Liver (tissue), 9 donors: ENCODE data around the gene ZNF133. TPM values are rescaled to one million over a fixed set of nuclear protein-coding genes. Genes with fewer than 3 reads are reported as not detected.

Experiments used
- DNase-seq: peaks from one replicate; pipeline ENCODE4 v3.0.0-alpha.2; 2017; ENCODE audit warnings: low spot score
- H3K27ac ChIP-seq, 2 donors: one replicate each; pipeline ENCODE4 v1.7.0; 2013; ENCODE audit warnings: inconsistent platforms in 2 of 2, low read length in 2 of 2, control low read depth in 1 of 2, low read depth in 1 of 2, mild to moderate bottlenecking in 1 of 2
- H3K27me3 ChIP-seq, 4 donors: one replicate each; pipeline versions ENCODE4 v1.6.1 to v1.7.0; 2013; ENCODE audit warnings: low read length in 3 of 4, inconsistent platforms in 1 of 4, mild to moderate bottlenecking in 1 of 4, moderate library complexity in 1 of 4; ENCODE audit not compliant: control insufficient read depth in 4 of 4, insufficient read depth in 4 of 4
- H3K36me3 ChIP-seq, 4 donors: one replicate each; pipeline versions ENCODE4 v1.6.1 to v1.7.0; 2013; ENCODE audit warnings: low read length in 3 of 4, mild to moderate bottlenecking in 3 of 4, low read depth in 1 of 4, moderate library complexity in 1 of 4; ENCODE audit not compliant: control insufficient read depth in 4 of 4, insufficient read depth in 3 of 4
- H3K4me1 ChIP-seq, 4 donors: one replicate each; pipeline versions ENCODE4 v1.6.1 to v1.7.0; 2013; ENCODE audit warnings: low read length in 3 of 4, mild to moderate bottlenecking in 3 of 4, moderate library complexity in 1 of 4; ENCODE audit not compliant: control insufficient read depth in 4 of 4, insufficient read depth in 4 of 4
- H3K4me3 ChIP-seq, 3 donors: one replicate each; pipeline versions ENCODE4 v1.6.1 to v1.7.0; 2013; ENCODE audit warnings: low read length in 3 of 3, control low read depth in 1 of 3, low read depth in 1 of 3, mild to moderate bottlenecking in 1 of 3
- H3K9ac ChIP-seq, 2 donors: one replicate each; pipeline ENCODE4 v1.7.0; 2013; ENCODE audit warnings: low read length in 2 of 2, mild to moderate bottlenecking in 2 of 2, moderate library complexity in 2 of 2, control low read depth in 1 of 2, low read depth in 1 of 2
- H3K9me3 ChIP-seq, 4 donors: one replicate each; pipeline versions ENCODE4 v1.6.1 to v1.7.0; 2013; ENCODE audit warnings: low read length in 3 of 4; ENCODE audit not compliant: control insufficient read depth in 4 of 4
- ATF3 ChIP-seq: IDR thresholded peaks from 2 replicates; pipeline ENCODE4 v1.6.1; 2016; ENCODE audit warnings: antibody characterized with exemption
- CTCF ChIP-seq: fragments of 150-350 bp; IDR thresholded peaks from 2 replicates; pipeline ENCODE4 v1.5.1; 2017; ENCODE audit warnings: improper control_type of control experiment, low read depth, low read length; ENCODE audit not compliant: missing input control
- EGR1 ChIP-seq, 2 donors: IDR thresholded peaks; 2 replicates each; pipeline ENCODE4 v1.6.1; 2016 to 2018; ENCODE audit warnings: antibody characterized with exemption in 2 of 2, low read depth in 2 of 2
- FOXA1 ChIP-seq: IDR thresholded peaks from 2 replicates; pipeline ENCODE4 v1.6.1; 2016; ENCODE audit warnings: antibody characterized with exemption
- GABPA ChIP-seq, 2 donors: IDR thresholded peaks in 1 of 2; conservative IDR thresholded peaks in 1 of 2; 2 replicates each; pipeline ENCODE4 v1.6.1; 2016; ENCODE audit warnings: antibody characterized with exemption in 2 of 2, mild to moderate bottlenecking in 1 of 2, moderate library complexity in 1 of 2
- HNF4A ChIP-seq, 2 donors: conservative IDR thresholded peaks; 2 replicates each; pipeline ENCODE4 v1.6.1; 2016; ENCODE audit warnings: antibody characterized with exemption in 2 of 2, mild to moderate bottlenecking in 2 of 2
- HNF4G ChIP-seq: IDR thresholded peaks from 2 replicates; pipeline ENCODE4 v1.6.1; 2016; ENCODE audit warnings: antibody characterized with exemption
- JUND ChIP-seq, 2 donors: IDR thresholded peaks; 2 replicates each; pipeline ENCODE4 v1.6.1; 2016; ENCODE audit warnings: antibody characterized with exemption in 2 of 2
- NR2F2 ChIP-seq: IDR thresholded peaks from 2 replicates; pipeline ENCODE4 v1.6.1; 2016; ENCODE audit warnings: antibody characterized with exemption
- RAD21 ChIP-seq, 2 donors: IDR thresholded peaks; 2 replicates each; pipeline ENCODE4 v1.6.1; 2016; ENCODE audit warnings: antibody characterized with exemption in 2 of 2, mild to moderate bottlenecking in 2 of 2
- REST ChIP-seq: IDR thresholded peaks from 2 replicates; pipeline ENCODE4 v1.6.1; 2016; ENCODE audit warnings: antibody characterized with exemption, mild to moderate bottlenecking
- RXRA ChIP-seq, 2 donors: IDR thresholded peaks; 2 replicates each; pipeline ENCODE4 v1.6.1; 2017 to 2018; ENCODE audit warnings: antibody characterized with exemption in 2 of 2, mild to moderate bottlenecking in 1 of 2
- SP1 ChIP-seq: IDR thresholded peaks from 2 replicates; pipeline ENCODE4 v1.6.1; 2018; ENCODE audit warnings: antibody characterized with exemption, mild to moderate bottlenecking
- TAF1 ChIP-seq: conservative IDR thresholded peaks from 2 replicates; pipeline ENCODE4 v1.6.1; 2016; ENCODE audit warnings: antibody characterized with exemption, mild to moderate bottlenecking
- YY1 ChIP-seq: IDR thresholded peaks from 2 replicates; pipeline ENCODE4 v1.6.1; 2016; ENCODE audit warnings: antibody characterized with exemption, mild to moderate bottlenecking
- ZBTB33 ChIP-seq: IDR thresholded peaks from 2 replicates; pipeline ENCODE4 v1.6.1; 2016; ENCODE audit warnings: antibody characterized with exemption
- WGBS: extraction: QIAGEN DNeasy Blood & Tissue Kit; methylation state at CpG from one replicate; pipeline ENCODE4 v1.1.7; 2013; 5-methylcytosine and 5-hydroxymethylcytosine counted together
- polyA plus RNA-seq, 2 donors: library from polyadenylated mRNA; stranded (reverse) in 1 of 2; unstranded in 1 of 2; fragments of 200-250 nt in 1 of 2; fragments of >200 nt in 1 of 2; fragmentation: Nextera tagmentation in 1 of 2; extraction: Ambion mirVana in 1 of 2; gene quantifications; one replicate each; pipeline versions ENCODE4 v1.2.1 to v1.2.3, GENCODE V29; 2013 to 2015
- total RNA-seq, 2 donors: library from RNA; depleted of rRNA; stranded (reverse); fragments of >200 nt; gene quantifications; one replicate each; pipeline ENCODE4 v1.2.3, GENCODE V29; 2014
- donor health status: healthy.
- donor health status: healthy.
- donor health status: healthy.
- donor health status: healthy.
- donor health status: healthy.

The ZNF133 gene
- total and polyA plus RNA-seq, 4 donors = 3.4 to 9.5 (median 6.0) TPM

GRCh38 chr20:18276821-18277220 is 11.5 kb upstream of the ZNF133 start (continued):
- peak; percentile 78 to 88 for TF ChIP-seq RAD21 (IDR thresholded peaks at IDR 0.05)

GRCh38 chr20:18279242-18279641 is 9.1 kb upstream of the ZNF133 start:
- peaks cover 0 to 17% (median 4%) of the 10 kb centered on the region in 4 donors for H3K27me3 ChIP-seq
- 71% methylated on average over 2 of the region's 2 CpGs for WGBS

More at GRCh38 chr20:18279242-18279641, 9.1 kb upstream of the ZNF133 start:
- no peak for TF ChIP-seq CTCF
- no peak for TF ChIP-seq RXRA (IDR thresholded peaks at IDR 0.05)
- TF ChIP-seq FOXA1 = no peak
- TF ChIP-seq YY1 = no peak
- TF ChIP-seq SP1 = no peak
- TF ChIP-seq ATF3 = no peak
- TF ChIP-seq NR2F2 = no peak
- TF ChIP-seq ZBTB33 = no peak
- TF ChIP-seq JUND (IDR thresholded peaks at IDR 0.05) = no peak
- no peak for TF ChIP-seq HNF4G
- TF ChIP-seq GABPA (IDR thresholded peaks at IDR 0.05 in 1 of 2, conservative IDR thresholded peaks at IDR 0.05 in 1 of 2) = no peak
- TF ChIP-seq RAD21 (IDR thresholded peaks at IDR 0.05) = no peak
- no peak for TF ChIP-seq REST
- no peak for TF ChIP-seq HNF4A (conservative IDR thresholded peaks at IDR 0.05)
- no peak for TF ChIP-seq TAF1
- TF ChIP-seq EGR1 (IDR thresholded peaks at IDR 0.05; ENCODE audit: low read depth in 2 of 2) = no peak
- H3K36me3 ChIP-seq = no peaks in the 10 kb centered on the region
- no peaks in the 10 kb centered on the region for H3K4me1 ChIP-seq
- DNase-seq = no peak
- H3K27ac ChIP-seq = no peak overlapping the region
- H3K9me3 ChIP-seq = peaks cover 0 to 4% (median 2%) of the 10 kb centered on the region in 4 donors
- no peak overlapping the region for H3K4me3 ChIP-seq
- H3K9ac ChIP-seq = no peak overlapping the region
